Mononuclear cell (primary cell): ENCODE results near the gene UBE2E2. TPM values are rescaled to one million over a fixed set of nuclear protein-coding genes. Genes with fewer than 3 reads are reported as not detected.

ENCODE experiments used
- H3K27me3 ChIP-seq: 2 replicates; pipeline ENCODE4 v1.6.0; 2011; ENCODE audit warnings: low read length, control low read depth; ENCODE audit not compliant: insufficient read depth
- H3K4me1 ChIP-seq: 2 replicates; pipeline ENCODE4 v1.5.1; 2011; ENCODE audit warnings: mild to moderate bottlenecking, low read length, control low read depth; ENCODE audit not compliant: insufficient read depth
- H3K4me3 ChIP-seq: 2 replicates; pipeline ENCODE4 v1.5.1; 2011; ENCODE audit warnings: mild to moderate bottlenecking, low read length, moderate library complexity
- H3K9me3 ChIP-seq: 2 replicates; pipeline ENCODE4 v1.5.1; 2011; ENCODE audit warnings: low read depth, mild to moderate bottlenecking, control low read depth, low read length
- total RNA-seq: library from RNA; depleted of rRNA; stranded (reverse); fragments of >200 nt; gene quantifications from one replicate; pipeline ENCODE4 v1.2.3, GENCODE V29; 2012

Gene UBE2E2
- 53.9 TPM for total RNA-seq

- Histone ChIP-seq H3K27me3 (peaks cover 5% of the 10 kb centered on the region), H3K4me3 (peak within 1 kb of the TSS; percentile 66), H3K9me3 (no peaks in the 10 kb centered on the region), H3K4me1 (peaks cover 10% of the 10 kb centered on the region)
Observed at GRCh38 chr3:23202921-23203707, at the start of gene UBE2E2. Gene UBE2E2, plus strand, starts transcription at chr3:23203327.

- Histone ChIP-seq H3K4me3 (no peak overlapping the region), H3K4me1 (no peaks in the 10 kb centered on the region), H3K9me3 (no peaks in the 10 kb centered on the region), H3K27me3 (no peaks in the 10 kb centered on the region)
Observed at GRCh38 chr3:23153436-23153835, 49.7 kb upstream of the UBE2E2 start.

DNA sequence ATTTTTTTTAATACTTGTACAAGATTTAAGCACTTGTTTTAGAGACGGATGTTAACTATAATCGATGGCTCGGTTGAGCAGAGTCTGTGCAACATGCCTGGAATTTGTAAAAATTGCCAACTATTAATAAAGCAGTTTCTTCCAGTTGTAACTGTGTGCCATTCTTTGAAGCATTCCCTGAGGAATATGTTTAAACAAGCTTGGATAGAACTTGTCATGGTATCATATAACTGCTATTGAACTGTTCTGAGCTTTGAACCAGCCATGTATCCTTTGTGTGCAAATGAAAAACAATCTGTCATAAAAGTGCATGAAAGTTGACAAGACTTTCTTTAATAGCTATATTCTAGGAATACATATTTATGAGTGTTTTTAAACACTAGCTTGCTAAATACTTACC lies 45.8 kb upstream of the UBE2E2 start:
- H3K4me1 ChIP-seq, result no peaks in the 10 kb centered on the region
- H3K4me3 ChIP-seq, result no peak overlapping the region
- no peaks in the 10 kb centered on the region for H3K27me3 ChIP-seq
- no peaks in the 10 kb centered on the region for H3K9me3 ChIP-seq

DNA sequence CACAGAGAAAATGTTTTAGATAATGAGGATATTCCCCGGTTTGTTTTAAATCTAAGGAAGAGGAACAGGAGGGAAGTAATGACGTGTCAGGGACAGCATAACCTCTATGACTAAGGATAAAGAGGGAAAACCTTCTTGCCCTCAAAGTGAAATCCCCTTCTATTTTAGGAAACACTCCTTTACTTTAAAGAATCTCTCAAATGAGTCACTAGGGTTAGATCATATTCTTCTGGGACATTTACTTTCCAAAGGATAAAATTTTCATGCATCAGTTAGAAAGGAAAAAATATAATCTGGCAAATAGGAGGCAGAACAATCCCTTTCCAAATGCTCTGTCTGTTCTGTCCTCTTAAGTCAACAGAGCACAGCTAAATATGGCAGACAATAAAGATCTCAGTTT lies 43.2 kb upstream of the UBE2E2 start:
- Histone ChIP-seq H3K9me3 (no peaks in the 10 kb centered on the region), H3K27me3 (no peaks in the 10 kb centered on the region), H3K4me1 (no peaks in the 10 kb centered on the region), H3K4me3 (no peak overlapping the region)

DNA sequence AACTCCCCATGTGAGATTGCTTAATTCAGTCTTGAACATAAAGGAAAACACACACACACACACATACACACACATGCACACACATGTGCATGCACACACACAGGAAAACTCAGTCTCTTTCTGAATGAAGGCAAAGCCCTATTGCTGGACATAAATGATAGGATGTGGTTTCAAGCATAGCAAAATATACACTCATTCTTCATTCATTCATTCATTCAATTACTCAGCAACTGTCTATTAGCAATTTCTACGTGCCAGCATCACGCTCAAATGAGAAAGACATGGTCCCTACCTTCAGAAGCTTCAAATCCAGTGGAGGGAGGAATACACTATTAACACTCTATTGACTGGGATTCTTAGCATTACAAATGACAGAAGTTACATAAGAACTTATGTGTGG lies 41.8 kb upstream of the UBE2E2 start:
- H3K27me3 ChIP-seq, result no peaks in the 10 kb centered on the region

DNA sequence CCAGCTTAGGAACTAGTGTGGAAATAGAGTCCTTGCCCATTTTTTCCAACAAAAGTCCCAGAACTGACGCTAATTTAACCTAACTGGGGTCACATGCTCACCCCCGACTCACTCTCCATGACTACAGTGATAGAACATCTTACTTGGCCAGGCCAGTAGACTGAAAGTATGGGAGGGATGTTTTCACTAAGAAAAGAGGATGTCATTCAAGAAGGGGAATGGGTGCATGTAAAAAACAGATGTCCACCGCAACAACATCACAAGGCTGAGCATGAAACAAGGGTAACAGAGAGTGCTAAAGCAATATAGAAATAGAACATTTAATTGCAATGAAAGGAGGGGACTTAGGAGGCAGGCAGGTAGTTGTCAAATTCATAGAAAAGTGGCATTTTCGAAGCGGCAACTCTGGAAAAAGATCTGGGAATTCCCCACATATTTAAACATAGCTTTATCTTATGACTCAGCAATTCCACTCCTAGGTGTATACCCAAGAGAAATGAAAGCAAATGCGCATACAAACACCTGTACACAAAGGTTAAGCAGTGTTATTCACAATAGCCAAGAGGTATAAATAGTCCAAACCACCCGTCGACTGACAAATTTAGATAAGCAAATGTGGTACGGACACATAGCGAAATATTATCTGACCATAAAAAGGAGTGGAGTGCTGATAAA lies 41.1 kb upstream of the UBE2E2 start:
- H3K27me3 ChIP-seq, result no peaks in the 10 kb centered on the region
- H3K4me3 ChIP-seq, result no peak overlapping the region
- no peaks in the 10 kb centered on the region for H3K4me1 ChIP-seq
- H3K9me3 ChIP-seq, result no peaks in the 10 kb centered on the region

More for the DNA sequence above, 41.8 kb upstream of the UBE2E2 start:
- no peaks in the 10 kb centered on the region for H3K9me3 ChIP-seq
- no peak overlapping the region for H3K4me3 ChIP-seq
- H3K4me1 ChIP-seq, result no peaks in the 10 kb centered on the region

DNA sequence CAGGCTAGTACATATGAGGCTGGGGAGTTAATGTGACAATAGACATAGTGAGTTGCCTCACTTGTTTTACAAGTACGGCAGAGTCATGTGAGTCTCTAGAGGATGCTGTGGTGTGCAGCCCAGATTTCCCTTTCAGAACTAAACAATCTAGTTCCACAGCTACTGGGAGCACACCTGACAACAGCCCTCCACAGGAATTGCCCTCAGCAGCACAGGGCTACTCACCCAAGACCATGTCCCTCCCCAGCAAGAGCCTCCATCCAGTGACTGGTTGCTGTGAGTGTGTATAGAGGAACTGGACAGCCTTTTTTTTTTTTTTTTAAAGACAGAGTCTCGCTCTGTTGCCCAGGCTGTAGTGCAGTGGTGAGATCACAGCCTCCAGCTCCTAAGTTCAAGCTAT lies 40.2 kb upstream of the UBE2E2 start:
- Histone ChIP-seq H3K4me3 (no peak overlapping the region), H3K4me1 (no peaks in the 10 kb centered on the region), H3K27me3 (no peaks in the 10 kb centered on the region), H3K9me3 (no peaks in the 10 kb centered on the region)

DNA sequence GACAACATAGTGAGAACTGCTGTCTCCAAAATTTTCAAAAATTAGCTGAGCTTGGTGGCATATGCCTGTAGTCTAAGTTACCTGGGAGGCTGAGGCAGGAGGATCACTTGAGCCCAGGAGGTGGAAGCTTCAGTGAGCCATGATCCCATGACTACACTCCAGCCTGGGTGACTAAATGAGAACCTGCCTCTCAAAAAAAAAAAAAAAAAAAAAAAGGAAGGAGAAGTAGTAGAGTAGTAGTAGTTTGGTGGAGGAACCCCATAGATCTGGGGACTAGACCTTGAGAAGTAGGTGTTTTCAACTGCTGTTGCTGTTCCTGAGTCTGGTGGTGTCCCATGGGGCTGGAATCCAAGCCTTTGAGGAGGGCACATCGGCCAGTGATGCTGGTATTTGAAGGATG lies 38.4 kb upstream of the UBE2E2 start:
- Histone ChIP-seq H3K4me1 (no peaks in the 10 kb centered on the region), H3K4me3 (no peak overlapping the region), H3K9me3 (no peaks in the 10 kb centered on the region), H3K27me3 (no peaks in the 10 kb centered on the region)

GRCh38 chr3:23165571-23165970 lies 37.6 kb upstream of the UBE2E2 start:
- no peaks in the 10 kb centered on the region for H3K27me3 ChIP-seq
- H3K9me3 ChIP-seq, result no peaks in the 10 kb centered on the region
- no peak overlapping the region for H3K4me3 ChIP-seq
- H3K4me1 ChIP-seq, result no peaks in the 10 kb centered on the region

- Histone ChIP-seq H3K9me3 (no peaks in the 10 kb centered on the region), H3K4me3 (no peak overlapping the region), H3K4me1 (no peaks in the 10 kb centered on the region), H3K27me3 (no peaks in the 10 kb centered on the region)
Observed at GRCh38 chr3:23166276-23166675, 36.9 kb upstream of the UBE2E2 start.

- no peaks in the 10 kb centered on the region for H3K27me3 ChIP-seq
- H3K9me3 ChIP-seq, result no peaks in the 10 kb centered on the region
- no peak overlapping the region for H3K4me3 ChIP-seq
Observed at GRCh38 chr3:23166845-23167244, 36.3 kb upstream of the UBE2E2 start.

DNA sequence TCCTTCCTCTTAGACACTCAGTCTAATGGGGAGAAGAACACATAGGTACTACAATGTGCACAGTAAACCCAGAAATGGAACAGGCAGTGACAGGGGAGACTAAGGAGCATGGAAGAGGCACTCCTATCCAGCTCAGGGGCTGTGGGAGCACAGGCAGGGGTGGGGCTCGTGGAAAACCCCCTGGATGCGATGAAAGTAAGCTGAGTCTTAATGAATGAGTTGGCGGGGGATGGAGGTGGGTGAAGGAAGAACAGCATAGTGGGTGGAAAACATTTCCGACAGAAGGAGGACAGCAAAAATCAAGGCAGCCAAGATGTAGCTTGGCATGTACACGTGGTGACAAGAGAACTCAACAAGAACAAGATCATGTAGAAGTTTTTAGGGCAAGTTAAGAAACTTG lies 33.6 kb upstream of the UBE2E2 start:
- Histone ChIP-seq H3K4me3 (no peak overlapping the region), H3K4me1 (no peaks in the 10 kb centered on the region), H3K27me3 (no peaks in the 10 kb centered on the region), H3K9me3 (no peaks in the 10 kb centered on the region)

More at GRCh38 chr3:23166845-23167244, 36.3 kb upstream of the UBE2E2 start:
- H3K4me1 ChIP-seq, result no peaks in the 10 kb centered on the region

GRCh38 chr3:23170291-23170690 lies 32.8 kb upstream of the UBE2E2 start:
- Histone ChIP-seq H3K4me3 (no peak overlapping the region), H3K4me1 (no peaks in the 10 kb centered on the region), H3K27me3 (no peaks in the 10 kb centered on the region), H3K9me3 (no peaks in the 10 kb centered on the region)

DNA sequence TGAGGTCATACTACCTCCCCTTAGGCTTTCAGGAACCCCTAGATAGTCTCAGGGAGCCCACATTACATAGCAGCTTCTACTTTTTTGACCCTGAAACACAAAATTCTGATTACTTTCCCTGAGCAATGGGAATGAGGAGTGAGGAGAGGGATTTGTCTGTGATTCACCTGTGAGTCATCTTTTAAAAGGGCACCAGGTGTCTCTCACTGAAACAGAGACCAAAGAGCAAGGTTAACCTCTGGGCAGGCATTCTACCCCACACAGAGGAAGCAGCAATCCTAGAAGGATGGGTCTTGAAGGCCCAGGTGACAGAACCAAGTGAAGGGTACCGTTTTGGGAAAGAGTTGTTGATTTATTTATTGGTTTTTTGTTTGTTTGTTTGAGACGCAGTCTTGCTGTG lies 31.1 kb upstream of the UBE2E2 start:
- H3K27me3 ChIP-seq, result no peaks in the 10 kb centered on the region
- no peaks in the 10 kb centered on the region for H3K9me3 ChIP-seq
- no peaks in the 10 kb centered on the region for H3K4me1 ChIP-seq
- H3K4me3 ChIP-seq, result no peak overlapping the region

DNA sequence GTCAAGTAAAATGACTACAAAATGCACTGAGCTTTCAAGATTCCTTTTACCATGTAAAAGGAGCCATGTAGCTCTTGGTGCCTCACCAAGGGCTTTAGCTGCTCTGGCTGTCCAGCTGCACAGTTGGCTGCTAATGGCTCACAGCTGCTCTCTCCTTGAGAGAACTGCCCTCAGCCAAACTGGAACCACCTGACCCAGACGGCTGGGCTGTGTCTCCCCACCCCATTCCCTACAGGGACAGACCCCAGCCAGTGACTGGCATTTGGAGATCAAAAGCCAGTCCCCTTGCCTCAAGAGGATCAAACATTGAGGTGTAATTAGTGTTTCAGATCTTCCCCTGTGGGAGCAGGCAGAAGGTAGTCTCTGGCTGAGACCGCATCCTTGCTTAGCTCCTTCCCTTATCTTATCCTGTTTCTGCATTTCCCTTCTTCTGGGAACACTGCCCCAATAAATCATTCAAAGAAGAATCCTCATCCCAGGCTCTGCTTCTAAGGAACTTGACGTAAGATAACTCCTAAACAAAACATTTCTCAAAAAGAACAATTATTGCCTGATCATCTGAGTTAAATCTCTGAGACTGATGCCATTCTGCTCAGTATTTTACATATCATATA lies 28.6 kb upstream of the UBE2E2 start:
- Histone ChIP-seq H3K4me3 (no peak overlapping the region), H3K9me3 (no peaks in the 10 kb centered on the region), H3K4me1 (no peaks in the 10 kb centered on the region), H3K27me3 (no peaks in the 10 kb centered on the region)
